ENCODE measurements around the gene HTR1D. TPM values are rescaled to one million over a fixed set of nuclear protein-coding genes. Genes with fewer than 3 reads are reported as not detected.

The HTR1D gene
- polyA plus RNA-seq, 2 of the 4 experiments (the other 2 are of a cell fraction) = 8.5 to 11.4 TPM

DNA sequence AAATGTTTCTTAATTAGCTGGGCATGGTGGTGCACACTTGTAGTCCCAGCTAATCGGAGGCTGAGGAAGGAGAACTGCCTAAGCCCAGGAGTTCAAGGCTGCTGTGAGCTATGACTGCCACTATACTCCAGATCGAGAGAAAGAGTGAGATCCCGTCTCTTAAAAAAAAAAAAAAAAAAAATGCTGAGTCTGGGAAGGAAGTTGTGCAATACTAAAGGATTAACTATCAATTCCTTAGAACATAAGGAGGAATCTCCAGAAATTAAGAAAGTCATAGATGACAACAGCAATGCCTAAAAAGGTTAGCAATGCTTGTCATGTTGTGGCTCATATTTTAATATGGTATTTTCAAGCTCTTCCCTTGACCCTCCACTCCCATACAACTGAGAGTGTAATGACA is 53.9 kb downstream of the HTR1D start:
- TF ChIP-seq MAFK (IDR thresholded peaks at IDR 0.05; ENCODE audit: partially characterized antibody) (peak; percentile 6), RARB (CRISPR knock-in tag; IDR thresholded peaks at IDR 0.05) (no peak), CEBPB (IDR thresholded peaks at IDR 0.05) (peak; percentile 29 to 80; a peak in 3 of 4 replicates)
- TF ChIP-seq, protein P1, sequence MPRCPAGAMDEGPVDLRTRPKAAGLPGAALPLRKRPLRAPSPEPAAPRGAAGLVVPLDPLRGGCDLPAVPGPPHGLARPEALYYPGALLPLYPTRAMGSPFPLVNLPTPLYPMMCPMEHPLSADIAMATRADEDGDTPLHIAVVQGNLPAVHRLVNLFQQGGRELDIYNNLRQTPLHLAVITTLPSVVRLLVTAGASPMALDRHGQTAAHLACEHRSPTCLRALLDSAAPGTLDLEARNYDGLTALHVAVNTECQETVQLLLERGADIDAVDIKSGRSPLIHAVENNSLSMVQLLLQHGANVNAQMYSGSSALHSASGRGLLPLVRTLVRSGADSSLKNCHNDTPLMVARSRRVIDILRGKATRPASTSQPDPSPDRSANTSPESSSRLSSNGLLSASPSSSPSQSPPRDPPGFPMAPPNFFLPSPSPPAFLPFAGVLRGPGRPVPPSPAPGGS (IDR thresholded peaks at IDR 0.05) = no peak
- no peak for DNase-seq (ENCODE audit: low read depth in 1 of 2, low spot score in 1 of 2)
- CTCF ChIA-PET = interaction anchor here (1.2 to 5.3 kb wide), 2 partner anchors 21 to 65 kb away, joined by 3 to 24 read pairs; no protein-coding TSS in a partner anchor

DNA sequence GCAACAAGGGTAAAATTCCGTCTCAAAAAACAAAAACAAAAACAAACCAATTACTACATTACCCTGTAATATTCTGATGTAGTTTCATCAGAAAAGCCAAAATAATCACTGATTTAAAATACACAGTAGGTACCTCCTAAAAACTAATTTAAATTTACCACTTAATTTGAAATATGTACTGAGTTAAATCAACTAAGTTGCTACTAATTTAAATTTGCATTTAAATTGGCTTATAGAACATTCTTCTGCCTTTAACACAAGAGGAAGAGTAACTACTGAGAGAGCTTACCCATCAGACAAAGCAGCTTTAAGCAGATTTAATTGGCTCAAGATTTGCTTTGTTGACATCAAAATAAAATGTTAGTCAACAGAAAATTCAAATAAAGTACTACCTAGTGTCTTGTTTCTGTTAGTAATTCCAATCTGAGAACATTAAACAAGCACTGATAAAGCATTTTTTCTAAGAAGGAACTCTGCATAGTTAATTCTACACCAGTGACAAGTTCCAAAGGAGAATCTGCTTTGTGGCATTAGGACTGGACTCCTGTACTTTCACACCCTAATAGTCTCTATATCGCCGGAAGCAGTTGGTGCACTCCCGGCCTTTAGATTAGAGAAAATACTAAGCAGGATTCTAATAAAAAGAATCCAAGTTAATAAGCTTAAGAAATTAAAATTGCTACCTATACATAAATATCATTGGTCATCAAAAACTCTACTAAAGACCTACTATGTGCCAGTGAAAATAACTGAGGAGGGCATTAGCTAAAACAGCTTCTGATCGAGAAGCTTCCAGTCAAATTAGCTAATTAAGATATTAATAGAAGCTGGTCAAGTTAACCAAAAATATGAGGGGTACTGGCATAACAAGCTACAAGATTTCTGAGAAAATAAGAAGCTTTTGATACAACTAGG is 57.1 kb downstream of the HTR1D start:
- no peak for TF ChIP-seq ESRRA (IDR thresholded peaks at IDR 0.05; ENCODE audit: borderline replicate concordance, low read length)
- TF ChIP-seq CBX8 (IDR thresholded peaks at IDR 0.05) = no peak
- no peak for TF ChIP-seq KDM5A (IDR thresholded peaks at IDR 0.05)
- TF ChIP-seq EHMT2 (IDR thresholded peaks at IDR 0.05; ENCODE audit: low read depth) = no peak
- no peak for TF ChIP-seq GATA3 (IDR thresholded peaks at IDR 0.05; ENCODE audit: borderline replicate concordance)
- no peak for TF ChIP-seq MYC (IDR thresholded peaks at IDR 0.05; ENCODE audit: borderline replicate concordance, low read length)
- TF ChIP-seq HDAC2 (IDR thresholded peaks at IDR 0.05) = no peak
- no peak for TF ChIP-seq HOXB5 (CRISPR knock-in tag; IDR thresholded peaks at IDR 0.05)
- no peak for TF ChIP-seq RCOR1 (IDR thresholded peaks at IDR 0.05; ENCODE audit: low read depth, low read length)
- TF ChIP-seq ZNF302 (CRISPR knock-in tag; IDR thresholded peaks at IDR 0.05) = no peak
- no peak for TF ChIP-seq PHF8 (IDR thresholded peaks at IDR 0.05; ENCODE audit: borderline replicate concordance, low read depth)
- TF ChIP-seq MAFK (IDR thresholded peaks at IDR 0.05; ENCODE audit: partially characterized antibody) = no peak

More for the DNA sequence above, 53.9 kb downstream of the HTR1D start:
- POLR2A ChIA-PET = interaction anchor here (0.7 kb wide), 1 partner anchor 44 kb away, joined by 4 read pairs; no protein-coding TSS in a partner anchor
- Histone ChIP-seq H3K27ac (peak overlapping the region in 1 of 2 experiments; percentile 34; a peak in 2 of 6 replicates), H3K9me3 (no peaks in the 10 kb centered on the region), H3K4me2 (peak overlapping the region; percentile 33; the same call in 2 of the 3 replicates), H3K4me3 (no peak overlapping the region), H3K4me1 (peaks cover 59% of the 10 kb centered on the region)
- WGBS (ENCODE audit: missing lambda C conversion rate) = 75% methylated on average over 3 of the region's 3 CpGs
- ATAC-seq (no peak), FAIRE-seq (no peak)

DNA sequence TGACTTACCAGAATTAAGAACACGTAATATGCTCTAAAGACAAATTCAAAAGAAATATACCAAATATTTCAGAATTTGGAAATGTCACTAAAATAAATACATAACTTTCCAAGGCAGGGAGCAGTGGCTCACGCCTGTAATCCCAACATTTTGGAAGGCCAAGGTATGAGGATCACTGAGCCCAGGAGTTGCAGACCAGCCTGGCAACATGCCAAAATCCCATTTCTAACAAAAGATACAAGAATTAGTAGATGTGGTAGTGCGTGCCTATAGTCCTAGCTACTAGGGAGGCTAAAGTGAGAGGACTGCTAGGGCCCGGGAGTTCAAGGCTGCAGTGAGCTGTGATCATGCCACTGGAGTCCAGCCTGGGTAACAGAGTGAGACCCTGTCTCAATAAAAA is 60.4 kb downstream of the HTR1D start:
- CTCF ChIA-PET = no interaction called here
- no peak for FAIRE-seq

More for the DNA sequence above, 57.1 kb downstream of the HTR1D start:
- DNase-seq (ENCODE audit: low read depth in 1 of 2, low spot score in 1 of 2) (no peak), FAIRE-seq (no peak), ATAC-seq (no peak)
- WGBS (ENCODE audit: missing lambda C conversion rate) = 88% methylated on average over 5 of the region's 5 CpGs
- ChIA-PET POLR2A (no interaction called here), CTCF (interaction anchor here (1.3 to 5.3 kb wide), 2 partner anchors 24 to 36 kb away, joined by 3 to 24 read pairs; no protein-coding TSS in a partner anchor)
- no peak overlapping the region for H3K27ac ChIP-seq
- H3K4me1 ChIP-seq = peaks cover 45% of the 10 kb centered on the region
- H3K9me3 ChIP-seq = no peaks in the 10 kb centered on the region
- peak overlapping the region; percentile 12; the same call in 1 of the 3 replicates for H3K4me2 ChIP-seq
- no peak overlapping the region for H3K4me3 ChIP-seq

DNA sequence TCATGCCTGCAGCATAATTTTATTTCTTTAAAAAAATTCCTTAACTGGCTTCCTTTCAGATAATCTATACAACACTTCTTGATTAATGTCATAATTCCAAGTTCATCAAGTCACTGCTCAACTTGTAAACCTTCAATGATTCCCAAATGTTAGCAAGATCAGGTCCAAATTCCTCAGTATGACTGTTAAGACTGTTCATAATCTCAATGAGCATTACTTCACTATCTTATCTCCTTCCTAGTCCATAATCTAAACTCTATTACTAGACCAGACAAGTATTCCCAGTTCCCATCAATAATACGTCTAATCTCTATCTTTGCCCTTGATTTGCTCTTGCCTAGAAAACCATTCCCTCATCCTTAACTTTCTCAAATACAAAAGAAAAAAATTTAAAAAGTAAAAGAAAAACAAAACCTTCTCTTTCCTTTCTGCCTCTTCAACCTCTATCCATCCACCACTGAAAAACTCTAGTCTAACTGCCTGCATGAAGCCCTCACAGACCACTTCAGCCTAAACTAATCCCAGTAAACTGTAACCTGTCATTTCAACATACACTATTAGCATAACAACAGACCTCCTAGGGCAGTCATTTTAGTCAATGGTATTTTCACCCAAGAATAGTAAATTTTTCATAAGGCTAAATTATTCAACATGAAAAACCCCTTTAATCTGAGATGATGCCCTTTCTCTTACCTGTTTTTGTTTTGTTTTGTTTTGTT is 64.2 kb downstream of the HTR1D start:
- no peaks in the 10 kb centered on the region for H3K9me3 ChIP-seq
- H3K27ac ChIP-seq = no peak overlapping the region
- no peak overlapping the region for H3K4me2 ChIP-seq
- peaks cover 39% of the 10 kb centered on the region for H3K4me1 ChIP-seq
- no peak for FAIRE-seq
- CTCF ChIA-PET = interaction anchor here (0.6 kb wide), 1 partner anchor 323 kb away, joined by 3 read pairs; no protein-coding TSS in a partner anchor
- POLR2A ChIA-PET = no interaction called here
- WGBS (ENCODE audit: missing lambda C conversion rate) = 85% methylated on average over 1 of the region's 1 CpG
- no peak overlapping the region for H3K4me3 ChIP-seq
- no peak for DNase-seq (ENCODE audit: low read depth in 1 of 2, low spot score in 1 of 2)
- ATAC-seq = no peak
- TF ChIP-seq RARB (CRISPR knock-in tag; IDR thresholded peaks at IDR 0.05) = no peak
- TF ChIP-seq, protein P1 (IDR thresholded peaks at IDR 0.05) = no peak
- no peak for TF ChIP-seq POLR2A (IDR thresholded peaks at IDR 0.05; ENCODE audit: low read length)
- no peak for TF ChIP-seq ZC3H11A (IDR thresholded peaks at IDR 0.05)
- TF ChIP-seq, protein P2, sequence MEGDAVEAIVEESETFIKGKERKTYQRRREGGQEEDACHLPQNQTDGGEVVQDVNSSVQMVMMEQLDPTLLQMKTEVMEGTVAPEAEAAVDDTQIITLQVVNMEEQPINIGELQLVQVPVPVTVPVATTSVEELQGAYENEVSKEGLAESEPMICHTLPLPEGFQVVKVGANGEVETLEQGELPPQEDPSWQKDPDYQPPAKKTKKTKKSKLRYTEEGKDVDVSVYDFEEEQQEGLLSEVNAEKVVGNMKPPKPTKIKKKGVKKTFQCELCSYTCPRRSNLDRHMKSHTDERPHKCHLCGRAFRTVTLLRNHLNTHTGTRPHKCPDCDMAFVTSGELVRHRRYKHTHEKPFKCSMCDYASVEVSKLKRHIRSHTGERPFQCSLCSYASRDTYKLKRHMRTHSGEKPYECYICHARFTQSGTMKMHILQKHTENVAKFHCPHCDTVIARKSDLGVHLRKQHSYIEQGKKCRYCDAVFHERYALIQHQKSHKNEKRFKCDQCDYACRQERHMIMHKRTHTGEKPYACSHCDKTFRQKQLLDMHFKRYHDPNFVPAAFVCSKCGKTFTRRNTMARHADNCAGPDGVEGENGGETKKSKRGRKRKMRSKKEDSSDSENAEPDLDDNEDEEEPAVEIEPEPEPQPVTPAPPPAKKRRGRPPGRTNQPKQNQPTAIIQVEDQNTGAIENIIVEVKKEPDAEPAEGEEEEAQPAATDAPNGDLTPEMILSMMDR (IDR thresholded peaks at IDR 0.05) = no peak
- TF ChIP-seq CBX2 (IDR thresholded peaks at IDR 0.05; ENCODE audit: borderline replicate concordance, low read depth) = no peak
- no peak for TF ChIP-seq ZFP36 (IDR thresholded peaks at IDR 0.05; ENCODE audit: borderline replicate concordance, partially characterized antibody)
- TF ChIP-seq FOSL2 (IDR thresholded peaks at IDR 0.05) = no peak
- no peak for TF ChIP-seq FOSL2 (CRISPR knock-in tag; IDR thresholded peaks at IDR 0.05)
- no peak for TF ChIP-seq MAZ (IDR thresholded peaks at IDR 0.05; ENCODE audit: borderline replicate concordance, low read depth, low read length)

More for the DNA sequence above, 60.4 kb downstream of the HTR1D start:
- H3K4me3 ChIP-seq = no peak overlapping the region
- POLR2A ChIA-PET = no interaction called here
- no peak overlapping the region for H3K27ac ChIP-seq
- H3K4me2 ChIP-seq = no peak overlapping the region
- TF ChIP-seq RFX5 (IDR thresholded peaks at IDR 0.05) (no peak), FOSB (CRISPR knock-in tag; IDR thresholded peaks at IDR 0.05) (no peak), ZC3H11A (IDR thresholded peaks at IDR 0.05) (no peak), EHMT2 (IDR thresholded peaks at IDR 0.05; ENCODE audit: low read depth) (0 out of 2 replicates have a peak, but pooled peaks have one; percentile 6)
- no peaks in the 10 kb centered on the region for H3K9me3 ChIP-seq
- ATAC-seq = no peak
- H3K4me1 ChIP-seq = peaks cover 36% of the 10 kb centered on the region
- DNase-seq (ENCODE audit: low read depth in 1 of 2, low spot score in 1 of 2) = no peak
- WGBS (ENCODE audit: missing lambda C conversion rate) = 90% methylated on average over 4 of the region's 4 CpGs
